Measurements from ENCODE around the gene CD300A.

GRCh38 chr17:74424117-74424516 lies 42.3 kb upstream of the CD300A start:
- no peak for TF ChIP-seq CTCF (IDR thresholded peaks at IDR 0.05)
- TF ChIP-seq POLR2A (IDR thresholded peaks at IDR 0.05): no peak

Measured in body of pancreas (tissue), 4 donors.